Right ventricle myocardium inferior (tissue), 1 donor: Measurements from ENCODE around the gene BRWD1. TPM values are rescaled to one million over a fixed set of nuclear protein-coding genes. Genes with fewer than 3 reads are reported as not detected.

Source experiments
- total RNA-seq: library from RNA; stranded (reverse); fragmentation: NEBNext Ultra II Directional; extraction: Animal tissue kit (Norgen Biotek cat#: 25700); gene quantifications from one replicate; pipeline ENCODE4 v1.2.1, GENCODE V29; 2021
- donor health status: DM: no; HTN: yes; CAD: no; lungs with severe emphysema.

BRWD1 gene
- total RNA-seq, 1 donor from 2014 or later, result 29.1 TPM

Other genes with a start within 250 kb of the BRWD1 start
- 18.8 TPM for gene PSMG1, start 130.2 kb downstream of the BRWD1 start, total RNA-seq
- gene HMGN1, start 35.5 kb upstream of the BRWD1 start, total RNA-seq, result 69.1 TPM
- gene LCA5L, start 132.1 kb upstream of the BRWD1 start, total RNA-seq, result 0.46 TPM
- 159 TPM for gene SH3BGR, start 138.3 kb upstream of the BRWD1 start, total RNA-seq